HG02943 (cell line): ENCODE measurements around the gene SOX18.

Experiments used
- ATAC-seq: cut with Tn5 transposase; IDR thresholded peaks from one replicate; pipeline ENCODE4 v1.9.1; 2021; ENCODE audit warnings: mild to moderate bottlenecking, low read depth, moderate library complexity; ENCODE audit not compliant: unreplicated experiment

Gene SOX18

DNA sequence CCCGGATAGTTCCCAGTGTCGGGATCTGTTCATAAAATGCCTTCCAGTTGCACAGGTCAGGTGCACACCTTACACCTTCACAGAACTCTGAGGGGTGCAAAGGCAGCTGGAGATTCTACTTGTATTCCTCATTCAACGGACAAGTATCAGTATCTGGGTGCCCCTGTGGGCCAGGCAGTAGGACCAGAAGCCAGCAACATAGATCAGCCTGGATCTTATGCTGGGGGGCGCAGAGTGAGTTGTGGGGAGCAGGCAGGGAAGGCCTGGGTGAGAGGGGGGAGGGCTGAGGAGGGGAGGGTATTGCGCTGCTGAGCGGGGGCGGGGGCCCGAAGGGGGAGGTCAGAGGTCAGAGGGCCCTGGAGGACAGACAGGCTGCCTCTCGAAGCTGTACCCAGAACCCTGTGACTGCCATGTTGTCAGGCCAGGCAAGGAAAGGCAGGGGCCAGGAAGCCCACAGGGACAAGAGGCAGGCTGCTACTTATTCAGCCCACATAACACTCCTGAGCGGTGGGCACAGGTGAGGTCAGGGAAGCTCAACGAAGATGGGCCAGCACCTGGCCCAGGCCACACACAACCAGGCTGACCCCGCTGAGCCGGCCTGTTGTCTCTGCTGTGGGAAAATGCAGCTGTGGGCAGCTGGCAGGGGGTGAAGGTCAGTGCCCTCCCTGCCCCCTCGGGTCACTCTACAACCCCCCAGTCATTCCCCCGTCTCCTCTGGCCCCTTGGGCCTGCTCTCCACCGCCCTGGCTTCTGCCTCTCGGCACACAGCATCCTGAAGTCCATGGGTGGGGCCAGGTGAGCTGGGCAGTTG is 31.6 kb upstream of the SOX18 start:
- no peak for ATAC-seq

DNA sequence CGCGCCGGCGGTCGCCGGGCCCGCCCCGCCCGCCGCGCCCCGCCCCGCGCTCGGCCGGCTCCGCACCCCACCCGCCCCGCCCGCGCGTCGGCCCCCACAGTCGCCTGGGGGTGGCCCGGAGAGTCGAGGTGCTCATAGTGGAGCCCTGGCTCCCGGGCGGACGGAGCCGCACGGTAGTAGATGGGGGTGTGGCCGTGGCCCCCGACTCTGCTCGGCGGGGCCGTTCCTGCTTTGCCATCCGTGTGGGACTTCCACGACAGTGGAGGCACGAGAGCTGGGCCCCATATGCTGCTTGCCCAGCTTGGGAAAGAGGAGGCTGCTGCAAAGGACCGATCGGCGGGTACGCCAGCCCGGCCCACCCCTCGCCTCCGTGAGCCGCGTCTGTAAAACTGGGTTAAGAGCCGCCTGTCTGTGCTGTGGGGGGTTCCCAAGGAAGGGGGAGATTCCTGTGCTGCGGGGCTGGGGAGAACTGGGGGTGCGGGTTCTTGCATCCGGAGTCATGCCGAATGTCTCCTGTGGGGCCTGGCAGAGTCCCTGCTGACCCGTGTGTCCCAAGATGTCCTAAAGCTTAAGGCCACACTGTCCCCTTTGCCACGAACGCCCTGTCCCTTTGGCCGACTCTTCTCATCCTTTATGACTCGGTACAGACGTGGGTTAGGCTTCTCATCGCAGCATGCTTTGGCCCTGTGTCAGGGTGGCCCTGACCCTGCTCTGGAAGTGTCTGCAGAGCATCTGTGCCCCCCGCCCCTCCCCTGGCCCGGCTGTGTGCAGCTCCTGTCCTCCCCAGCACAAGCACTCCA is 30.8 kb upstream of the SOX18 start, which contains the start of gene OPRL1:
Gene OPRL1, plus strand, starts transcription at position 70 of the 800 bp plus-strand sequence. CDS start 12,639 bp downstream, outside the sequence.
- ATAC-seq: no peak

DNA sequence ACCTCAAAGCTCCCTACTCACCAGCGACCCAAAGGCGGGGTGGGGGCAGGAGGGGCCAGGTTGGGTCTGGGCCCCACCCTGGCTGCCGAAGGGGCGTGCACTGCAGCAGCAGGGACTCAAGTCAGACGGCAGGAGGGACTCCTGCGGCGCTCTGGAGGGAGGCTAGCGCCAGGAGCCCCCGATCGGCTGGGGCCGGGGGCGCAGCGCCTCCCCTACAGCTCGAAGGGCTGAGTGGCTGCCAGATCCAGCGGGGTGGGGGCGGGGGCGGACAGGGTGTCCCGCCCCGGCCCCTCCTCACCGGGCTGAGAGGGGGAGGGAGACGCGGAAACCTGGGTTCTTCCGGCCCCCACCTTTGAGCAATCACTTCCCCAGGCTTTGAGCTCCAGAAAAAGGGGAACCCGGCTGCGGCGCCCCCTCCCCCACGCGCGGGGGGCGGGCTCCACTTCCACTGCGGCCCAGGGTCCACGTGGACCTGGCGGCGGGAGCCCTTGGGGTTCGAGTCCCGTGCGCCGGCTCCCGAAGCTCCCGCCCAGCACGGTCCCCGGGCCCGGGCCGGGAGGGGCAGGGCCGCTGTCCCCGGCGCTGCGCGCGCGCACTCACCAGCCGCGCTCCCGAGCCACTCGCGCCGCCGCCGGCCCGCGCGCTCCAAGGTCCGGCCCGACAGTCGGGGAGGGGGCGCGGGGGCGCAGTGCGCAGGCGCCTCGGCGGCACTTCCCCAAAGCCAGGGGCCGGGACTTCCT is 30.0 kb upstream of the SOX18 start, which contains the start of gene RGS19:
Gene RGS19, minus strand, starts transcription at position 246 of the 740 bp plus-strand sequence. CDS start 2,632 bp downstream, outside the sequence.
- ATAC-seq: no peak

DNA sequence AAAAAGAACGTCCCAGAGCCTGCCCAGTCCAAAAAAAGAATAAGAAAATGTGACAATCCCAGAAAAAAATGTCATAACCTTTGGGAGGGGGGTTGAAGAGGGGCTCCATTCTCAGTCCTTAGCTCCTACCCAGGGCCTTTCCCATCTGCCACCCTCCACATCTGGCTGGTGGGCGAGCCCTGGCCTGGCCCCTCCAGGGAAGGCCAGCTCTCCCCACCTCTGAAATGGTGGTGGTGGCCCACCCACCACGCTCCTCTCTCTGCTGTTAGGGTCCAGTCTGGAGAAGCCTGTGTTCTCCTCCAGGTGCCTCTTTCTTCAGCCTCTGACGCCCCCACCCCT is 29.5 kb upstream of the SOX18 start:
- ATAC-seq: no peak

DNA sequence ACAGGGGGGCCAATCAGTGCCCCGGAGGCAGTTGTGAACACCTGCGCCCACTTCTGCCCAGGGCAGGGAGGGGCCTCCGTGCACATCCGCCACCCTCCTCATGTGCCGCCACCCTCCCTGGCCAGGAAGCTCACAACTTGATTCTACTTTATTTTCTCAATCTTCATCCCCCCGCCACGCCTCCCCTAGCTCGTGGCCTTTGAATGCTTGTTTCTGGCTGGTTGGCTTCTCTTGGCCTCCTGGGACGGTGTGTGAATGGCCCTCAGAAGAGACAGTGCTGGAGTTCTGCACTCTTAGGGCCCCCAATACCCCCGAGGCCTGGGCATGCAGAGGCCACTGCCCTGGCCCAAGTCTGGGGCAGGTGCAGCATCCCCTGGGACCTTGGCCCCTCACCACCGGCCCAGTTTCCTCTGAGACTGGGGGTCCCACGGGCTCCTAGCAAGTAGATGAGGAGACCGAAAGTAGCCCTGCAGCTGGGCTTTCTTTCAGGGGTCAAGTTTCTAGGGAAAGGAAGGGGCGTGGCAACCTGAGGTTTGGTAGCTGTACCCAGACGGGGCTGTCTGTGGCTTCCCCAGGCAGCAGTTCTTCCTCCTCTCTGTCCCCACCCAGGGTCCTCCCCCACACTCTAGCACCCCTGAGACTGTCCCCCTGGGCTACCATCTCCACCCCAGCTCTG is 28.6 kb upstream of the SOX18 start:
- ATAC-seq: no peak

DNA sequence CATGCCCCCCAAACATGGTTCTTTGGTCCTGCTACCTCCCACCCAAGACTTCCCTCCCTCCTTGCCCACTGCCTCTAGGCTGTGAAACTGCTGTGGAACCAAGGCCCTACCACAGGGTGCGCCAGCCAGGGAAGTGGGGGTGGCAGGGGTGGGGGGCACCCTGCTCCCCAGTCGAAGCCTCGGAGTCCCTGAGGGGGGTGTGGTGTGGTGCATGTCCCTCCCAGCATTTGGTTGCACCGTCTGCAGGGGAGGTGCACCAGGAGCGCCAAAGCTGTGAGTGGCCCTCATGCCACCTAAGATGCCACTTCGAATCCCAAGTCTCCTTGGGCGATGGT is 28.1 kb upstream of the SOX18 start:
- ATAC-seq: no peak

DNA sequence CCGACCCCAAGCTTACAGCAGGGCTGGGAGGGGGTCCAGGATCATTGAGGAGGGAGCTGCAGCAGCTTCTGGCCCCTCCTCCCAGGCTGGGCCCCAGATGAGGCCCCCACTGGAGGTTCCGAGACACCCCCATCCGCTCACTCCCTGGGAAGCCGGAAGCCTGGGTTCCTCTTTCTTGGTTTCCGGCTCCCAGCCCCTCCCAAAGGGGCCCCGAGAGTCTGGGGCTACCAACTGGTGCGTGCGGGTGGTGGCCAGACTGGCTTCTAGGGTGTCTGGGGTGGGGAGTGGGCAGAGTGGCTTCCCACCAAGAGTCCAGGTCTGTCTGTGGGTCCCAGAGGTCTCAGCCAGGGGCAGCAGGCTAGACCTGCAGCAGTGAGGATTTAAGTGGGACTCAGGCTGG is 27.7 kb upstream of the SOX18 start:
- no peak for ATAC-seq

DNA sequence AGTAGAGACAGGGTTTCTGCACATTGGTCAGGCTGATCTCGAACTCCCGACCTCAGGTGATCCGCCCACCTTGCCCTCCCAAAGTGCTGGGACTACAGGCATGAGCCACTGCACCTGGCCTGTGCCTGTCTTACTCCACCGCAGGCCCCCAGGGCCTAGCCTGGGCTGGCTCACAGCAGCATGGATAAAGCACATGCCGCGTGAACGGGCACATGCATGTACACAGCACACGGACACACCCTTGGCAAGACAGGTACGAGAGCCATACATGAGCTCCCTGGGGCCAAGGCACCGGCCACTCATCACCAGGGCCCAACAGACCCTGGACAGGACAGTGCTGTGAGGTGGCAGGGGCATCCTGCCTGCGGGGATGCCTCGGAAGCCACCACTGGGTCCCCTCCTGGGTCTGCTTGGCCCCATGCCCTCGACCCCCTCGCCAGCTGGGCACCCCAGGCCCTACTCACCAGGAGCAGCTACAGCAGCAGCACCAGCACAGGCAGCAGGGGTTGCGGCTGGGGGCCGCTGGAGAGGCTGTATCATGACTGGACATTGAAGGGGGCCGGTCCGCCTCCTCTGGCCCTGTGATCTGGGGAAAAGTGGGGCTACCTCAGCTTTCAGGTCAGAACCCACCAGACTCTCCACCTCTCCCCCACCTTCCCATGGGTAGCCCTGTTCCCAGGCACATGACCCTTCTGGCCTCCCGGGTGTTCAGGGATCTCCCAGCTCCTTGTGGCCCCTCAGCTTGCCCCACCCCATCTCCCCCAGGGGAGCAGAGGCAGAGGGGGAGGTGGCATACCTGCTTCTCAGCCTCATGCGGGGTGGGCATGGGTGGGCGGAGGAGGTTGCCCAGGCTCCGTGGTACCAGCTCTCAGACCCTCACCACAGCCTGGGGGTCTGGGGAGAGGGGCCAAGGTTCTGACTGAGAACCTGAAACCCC is 26.9 kb upstream of the SOX18 start:
- no peak for ATAC-seq

DNA sequence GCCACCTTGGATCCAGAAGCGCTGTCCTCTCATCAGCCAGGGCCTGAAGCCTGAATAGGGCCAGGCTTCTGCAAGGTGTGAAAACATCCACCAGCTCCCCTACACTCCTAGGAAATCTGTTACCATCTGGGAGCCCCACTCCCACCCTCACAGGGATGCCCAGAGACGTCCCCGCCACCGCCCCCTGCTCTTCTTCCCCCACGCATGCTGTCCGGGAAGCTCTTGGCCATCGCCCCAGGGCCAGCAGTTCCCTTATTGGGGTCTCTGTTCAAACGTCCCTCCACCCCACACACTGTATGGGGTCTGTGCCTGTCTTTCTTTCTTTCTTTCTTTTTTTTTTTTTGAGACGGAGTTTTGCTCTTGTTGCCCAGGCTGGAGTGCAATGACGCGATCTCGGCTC is 26.1 kb upstream of the SOX18 start:
- ATAC-seq: no peak

DNA sequence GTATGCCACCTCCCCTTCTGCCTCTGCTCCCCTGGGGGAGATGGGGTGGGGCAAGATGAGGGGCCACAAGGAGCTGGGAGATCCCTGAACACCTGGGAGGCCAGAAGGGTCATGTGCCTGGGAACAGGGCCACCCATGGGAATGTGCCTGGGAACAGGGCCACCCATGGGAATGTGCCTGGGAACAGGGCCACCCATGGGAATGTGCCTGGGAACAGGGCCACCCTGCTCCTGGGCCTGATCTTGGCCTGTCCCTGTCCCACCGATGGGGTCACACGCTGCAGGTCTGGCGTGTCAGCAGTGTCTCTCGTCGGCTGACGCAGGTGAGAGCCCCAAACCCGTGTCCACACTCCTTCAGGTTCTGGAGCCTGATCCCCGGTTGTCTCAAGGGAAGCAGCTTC is 25.5 kb upstream of the SOX18 start:
- ATAC-seq: no peak

DNA sequence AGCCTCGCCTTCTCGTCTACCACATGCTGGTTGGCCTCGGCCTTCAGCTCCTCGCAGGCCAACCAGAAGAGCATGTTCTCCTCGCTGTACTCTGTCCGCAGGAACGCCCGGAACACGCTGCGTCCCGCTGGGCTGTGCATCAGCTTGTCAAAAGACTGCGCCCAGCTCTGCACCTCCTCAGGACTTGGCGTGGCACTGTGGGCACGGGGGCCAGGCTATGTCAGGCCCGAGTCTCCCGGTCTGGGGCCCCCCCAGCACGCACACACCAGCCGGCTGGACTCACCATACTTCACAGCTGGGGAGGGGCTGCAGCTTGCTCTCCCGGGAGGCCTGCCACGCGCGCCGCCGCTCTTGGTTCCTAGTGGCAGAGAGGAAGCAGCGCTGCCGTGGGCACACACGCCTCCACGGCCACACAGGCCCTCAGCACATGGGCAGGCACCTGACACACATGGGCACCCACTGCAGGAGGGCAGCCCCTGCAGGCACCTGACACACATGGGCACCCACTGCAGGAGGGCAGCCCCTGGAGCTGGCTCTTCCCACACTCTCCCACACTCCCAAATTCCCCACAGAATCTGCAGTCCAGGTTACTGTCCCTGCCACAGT is 24.8 kb upstream of the SOX18 start:
- no peak for ATAC-seq

DNA sequence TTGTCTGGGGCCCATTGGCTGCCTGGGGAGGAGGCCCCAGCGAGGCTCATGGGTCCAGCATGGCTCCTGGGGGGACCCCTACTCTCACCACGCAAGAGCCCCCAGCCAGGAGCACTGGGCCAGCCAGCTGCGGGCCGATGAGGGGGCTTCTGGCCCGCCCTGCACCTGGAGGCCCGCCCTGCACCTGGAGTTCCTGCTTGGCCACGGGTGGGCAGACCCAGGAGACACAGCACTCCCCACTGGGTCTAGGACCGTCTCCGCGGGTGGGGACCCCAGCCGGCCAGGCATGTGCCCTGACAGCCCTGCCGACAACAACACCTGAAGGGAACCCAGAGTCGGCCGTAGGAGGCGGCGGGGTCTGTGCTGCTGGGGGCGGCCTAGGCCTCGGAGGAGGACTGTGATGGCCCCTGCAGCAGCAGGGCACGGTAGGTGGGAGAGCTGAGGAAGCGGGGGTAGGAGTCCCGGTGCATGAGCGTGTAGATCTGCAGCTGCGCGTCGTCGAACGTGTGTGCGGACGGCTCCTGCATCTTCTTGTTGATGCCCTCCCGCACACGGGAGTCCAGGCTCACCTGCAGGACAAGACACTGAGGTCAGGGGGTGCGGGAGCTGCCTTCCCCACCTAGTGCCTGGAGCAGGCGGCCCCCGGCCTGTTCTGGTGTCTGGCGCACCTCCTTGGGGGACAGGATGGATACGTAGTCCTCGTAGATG is 24.2 kb upstream of the SOX18 start:
- ATAC-seq: no peak

DNA sequence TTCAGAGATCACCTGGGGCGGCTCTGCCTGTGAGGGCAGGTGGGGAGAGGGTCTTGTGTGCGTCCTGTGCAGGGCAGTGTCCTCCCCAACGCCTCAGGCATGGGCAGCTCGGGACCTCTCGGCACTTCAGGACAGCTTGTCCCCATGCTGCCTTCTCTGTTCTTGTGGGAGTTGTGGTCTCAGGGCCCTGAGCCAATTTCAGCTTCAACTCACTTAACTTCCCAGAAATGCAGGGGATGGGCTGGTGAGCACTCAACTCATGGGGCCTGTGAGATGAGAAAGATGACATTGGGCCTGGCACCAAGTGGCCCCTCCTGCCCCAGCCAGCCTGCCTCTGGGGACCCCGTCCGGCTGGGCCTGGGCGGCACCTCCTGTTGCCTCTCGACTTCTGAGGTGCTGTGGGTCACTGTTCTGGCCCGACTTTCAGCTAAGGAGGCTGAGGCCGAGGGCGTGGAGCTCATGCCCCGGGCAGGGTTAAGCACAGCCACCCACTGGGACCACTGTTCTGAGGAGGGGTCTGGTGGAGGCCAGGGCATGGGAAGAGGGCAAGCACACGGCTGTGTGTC is 23.1 kb upstream of the SOX18 start:
- no peak for ATAC-seq

DNA sequence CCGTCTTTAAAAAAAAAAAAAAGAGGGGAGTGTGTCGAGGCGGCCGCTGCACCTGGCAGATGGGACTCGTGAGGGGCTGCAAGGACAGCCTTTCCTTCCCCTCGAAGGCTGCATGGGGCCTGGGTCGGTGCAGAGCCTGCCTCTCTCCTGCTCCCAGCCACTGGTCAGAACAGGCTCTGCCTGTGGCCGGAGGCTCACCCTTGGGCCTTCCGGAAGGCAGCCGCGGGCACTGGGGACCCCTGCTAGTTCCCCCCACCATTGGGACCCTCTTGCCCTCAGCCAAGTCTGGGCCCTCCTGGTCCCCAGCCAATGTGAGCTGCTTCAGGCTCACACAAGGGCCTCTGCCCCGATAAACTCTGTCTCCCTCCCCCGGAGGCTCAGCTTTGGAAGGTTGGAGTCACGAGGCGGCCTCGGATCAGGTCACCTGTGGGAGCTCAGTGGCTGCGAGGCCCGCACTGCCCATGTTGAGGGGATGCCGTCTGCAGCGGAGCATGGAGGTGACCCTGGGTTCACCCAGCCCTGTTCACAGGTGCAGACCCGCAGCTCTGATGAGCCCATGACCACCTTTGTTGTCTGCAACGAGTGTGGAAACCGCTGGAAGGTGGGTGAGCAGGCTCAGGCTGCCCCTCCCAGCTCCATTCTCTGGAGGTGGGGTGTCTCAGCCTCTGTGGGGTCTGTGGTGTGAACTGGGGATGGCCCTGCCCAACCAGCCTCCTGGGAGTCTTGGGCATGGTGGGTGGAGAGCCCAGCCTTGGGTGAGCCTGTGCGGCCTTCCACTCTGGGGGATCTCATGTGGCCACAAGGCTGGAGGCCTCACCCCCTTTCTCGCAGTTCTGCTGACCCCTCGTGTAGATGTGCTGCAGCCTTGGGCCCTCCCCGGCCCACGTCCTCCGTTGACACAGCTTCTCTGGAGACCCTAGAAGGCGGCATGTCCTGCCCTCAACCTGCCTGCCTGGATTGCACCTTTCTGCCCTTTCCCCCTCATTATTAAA is 22.2 kb upstream of the SOX18 start:
- no peak for ATAC-seq

DNA sequence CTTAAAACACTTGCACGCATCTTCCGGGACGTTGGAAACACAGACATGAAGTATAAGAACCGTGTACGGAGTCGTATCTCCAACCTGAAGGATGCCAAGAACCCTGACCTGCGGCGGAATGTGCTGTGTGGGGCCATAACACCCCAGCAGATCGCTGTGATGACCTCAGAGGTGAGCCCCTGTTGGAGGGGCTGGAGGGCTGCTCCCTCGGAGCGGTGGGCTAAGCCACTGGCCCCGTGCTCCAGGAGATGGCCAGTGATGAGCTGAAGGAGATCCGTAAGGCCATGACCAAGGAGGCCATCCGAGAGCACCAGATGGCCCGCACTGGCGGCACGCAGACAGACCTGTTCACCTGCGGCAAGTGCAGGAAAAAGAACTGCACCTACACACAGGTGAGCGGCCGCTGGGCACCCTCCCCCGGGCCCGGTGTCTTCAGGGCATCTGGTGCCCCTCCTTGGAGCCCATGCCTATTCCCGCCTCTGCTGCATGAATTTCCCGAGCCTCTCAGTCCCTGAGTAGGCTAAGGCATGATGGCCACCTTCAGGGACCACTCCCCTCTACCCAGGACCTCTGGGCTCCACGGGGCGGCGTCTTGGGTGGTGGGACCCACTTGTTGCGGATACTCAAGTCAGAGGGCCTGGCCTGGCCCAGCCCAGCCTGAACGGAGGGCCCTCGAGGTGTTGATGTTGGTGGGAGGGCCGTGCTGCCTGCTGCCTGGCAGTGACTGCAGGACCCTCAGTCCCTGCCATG is 21.0 kb upstream of the SOX18 start:
- no peak for ATAC-seq

DNA sequence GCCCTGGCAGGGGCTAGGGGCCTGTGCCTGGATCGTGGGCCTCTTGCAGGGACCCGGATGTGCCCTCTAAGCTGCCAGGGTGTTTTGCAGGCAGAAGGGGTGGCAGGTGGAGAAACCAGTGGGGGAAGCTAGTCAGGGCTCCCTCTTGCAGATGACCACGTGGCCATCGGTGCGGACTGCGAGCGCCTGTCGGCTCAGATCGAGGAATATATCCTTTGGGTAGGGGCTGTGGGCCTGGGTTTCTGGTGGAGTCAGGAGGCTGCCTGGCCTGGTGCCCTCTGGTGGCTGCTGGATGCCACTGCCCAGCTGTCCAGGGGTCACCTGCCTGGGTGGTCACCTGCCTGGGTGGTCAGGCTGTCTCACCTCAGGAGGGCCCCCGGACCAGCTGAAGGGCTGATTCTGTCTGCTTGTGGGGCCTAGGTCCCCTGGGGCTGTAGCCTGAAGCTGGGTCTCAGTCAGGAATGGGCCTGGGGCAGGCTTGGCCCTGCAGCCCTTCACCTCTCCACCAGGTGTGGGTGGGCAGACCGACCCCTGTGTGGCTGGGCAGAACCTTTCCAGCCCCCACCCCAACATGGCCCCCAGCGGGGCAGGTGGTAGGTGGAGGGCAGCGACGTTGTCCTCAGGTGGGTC is 20.3 kb upstream of the SOX18 start:
- ATAC-seq: no peak
